ENCODE results near the gene CDH24.

GRCh38 chr14:23104070-23104590 is 46.8 kb upstream of the CDH24 start:
- TF ChIP-seq, protein P1, sequence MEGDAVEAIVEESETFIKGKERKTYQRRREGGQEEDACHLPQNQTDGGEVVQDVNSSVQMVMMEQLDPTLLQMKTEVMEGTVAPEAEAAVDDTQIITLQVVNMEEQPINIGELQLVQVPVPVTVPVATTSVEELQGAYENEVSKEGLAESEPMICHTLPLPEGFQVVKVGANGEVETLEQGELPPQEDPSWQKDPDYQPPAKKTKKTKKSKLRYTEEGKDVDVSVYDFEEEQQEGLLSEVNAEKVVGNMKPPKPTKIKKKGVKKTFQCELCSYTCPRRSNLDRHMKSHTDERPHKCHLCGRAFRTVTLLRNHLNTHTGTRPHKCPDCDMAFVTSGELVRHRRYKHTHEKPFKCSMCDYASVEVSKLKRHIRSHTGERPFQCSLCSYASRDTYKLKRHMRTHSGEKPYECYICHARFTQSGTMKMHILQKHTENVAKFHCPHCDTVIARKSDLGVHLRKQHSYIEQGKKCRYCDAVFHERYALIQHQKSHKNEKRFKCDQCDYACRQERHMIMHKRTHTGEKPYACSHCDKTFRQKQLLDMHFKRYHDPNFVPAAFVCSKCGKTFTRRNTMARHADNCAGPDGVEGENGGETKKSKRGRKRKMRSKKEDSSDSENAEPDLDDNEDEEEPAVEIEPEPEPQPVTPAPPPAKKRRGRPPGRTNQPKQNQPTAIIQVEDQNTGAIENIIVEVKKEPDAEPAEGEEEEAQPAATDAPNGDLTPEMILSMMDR (IDR thresholded peaks at IDR 0.05) = no peak
- no peak for TF ChIP-seq POLR2A (IDR thresholded peaks at IDR 0.05)

All from lower leg skin (tissue), 3 donors.